SK-N-SH treated with all-trans-retinoic acid at 6 μM for 48 hours (cell line): ENCODE measurements around the gene ZNF219.
A peak's percentile ranks its signal among the peaks of the same experiment; 100 is the strongest.

Experiments
- ATAC-seq: fragments of 200-7000 bp; cut with Tn5 transposase; 3 replicates; pipeline ENCODE4 v1.9.1; 2020; ENCODE audit warnings: mild to moderate bottlenecking, moderate library complexity
- ARNTL ChIP-seq: fragments of 450-650 bp; formaldehyde crosslinking; IDR thresholded peaks from 2 replicates; pipeline ENCODE4 v1.5.0; 2020; ENCODE audit warnings: low read depth, mild to moderate bottlenecking, moderate library complexity, borderline replicate concordance
- BACH2 ChIP-seq: fragments of 250-450 bp; sonication (Bioruptor Pico); IDR thresholded peaks from 2 replicates; pipeline ENCODE4 v1.9.0; 2021; ENCODE audit warnings: mild to moderate bottlenecking, borderline replicate concordance
- CREB5 ChIP-seq: fragments of 250-450 bp; sonication (Bioruptor Pico); IDR thresholded peaks from 2 replicates; pipeline ENCODE4 v1.5.1; 2020; ENCODE audit warnings: low read depth, mild to moderate bottlenecking, moderate library complexity
- CSDC2 ChIP-seq: fragments of 250-450 bp; sonication (Bioruptor Pico); IDR thresholded peaks from 2 replicates; pipeline ENCODE4 v1.5.0; 2020; ENCODE audit warnings: mild to moderate bottlenecking, moderate library complexity
- CSRNP3 ChIP-seq: fragments of 250-450 bp; sonication (Bioruptor Pico); IDR thresholded peaks from 2 replicates; pipeline ENCODE4 v1.5.1; 2021; ENCODE audit warnings: mild to moderate bottlenecking, moderate library complexity
- ESRRG ChIP-seq: fragments of 250-450 bp; sonication (Bioruptor Pico); IDR thresholded peaks from 2 replicates; pipeline ENCODE4 v1.6.1; 2021; ENCODE audit warnings: mild to moderate bottlenecking
- GLIS3 ChIP-seq: fragments of 250-450 bp; sonication (Bioruptor Pico); IDR thresholded peaks from 2 replicates; pipeline ENCODE4 v1.5.0; 2020; ENCODE audit warnings: mild to moderate bottlenecking, moderate library complexity
- OSR1 ChIP-seq: fragments of 250-450 bp; sonication (Bioruptor Pico); IDR thresholded peaks from 2 replicates; pipeline ENCODE4 v1.8.0; 2022; ENCODE audit warnings: moderate library complexity, mild to moderate bottlenecking, inconsistent platforms
- PATZ1 ChIP-seq: fragments of 250-450 bp; sonication (Bioruptor Pico); IDR thresholded peaks from 2 replicates; pipeline ENCODE4 v1.8.0; 2020; ENCODE audit warnings: mild to moderate bottlenecking, moderate library complexity, borderline replicate concordance
- POU6F1 ChIP-seq: fragments of 250-450 bp; sonication (Bioruptor Pico); IDR thresholded peaks from 2 replicates; pipeline ENCODE4 v1.8.0; 2021; ENCODE audit warnings: low read depth, mild to moderate bottlenecking, moderate library complexity, borderline replicate concordance
- PPARA ChIP-seq: fragments of 250-450 bp; sonication (Bioruptor Pico); IDR thresholded peaks from 2 replicates; pipeline ENCODE4 v1.5.0; 2020; ENCODE audit warnings: mild to moderate bottlenecking, borderline replicate concordance
- SNAI2 ChIP-seq: fragments of 250-450 bp; sonication (Bioruptor Pico); IDR thresholded peaks from 2 replicates; pipeline ENCODE4 v1.5.0; 2020; ENCODE audit warnings: mild to moderate bottlenecking, moderate library complexity
- TCF4 ChIP-seq: fragments of 250-450 bp; sonication (Bioruptor Pico); IDR thresholded peaks from 2 replicates; pipeline ENCODE4 v1.8.0; 2021; ENCODE audit warnings: mild to moderate bottlenecking, moderate library complexity, borderline replicate concordance
- TOX ChIP-seq: fragments of 250-450 bp; sonication (Bioruptor Pico); IDR thresholded peaks from 2 replicates; pipeline ENCODE4 v1.8.0; 2021; ENCODE audit warnings: mild to moderate bottlenecking, moderate library complexity, borderline replicate concordance
- TSHZ2 ChIP-seq: fragments of 250-450 bp; sonication (Bioruptor Pico); IDR thresholded peaks from 2 replicates; pipeline ENCODE4 v1.5.0; 2020; ENCODE audit warnings: mild to moderate bottlenecking, moderate library complexity
- ZC3H10 ChIP-seq: fragments of 250-450 bp; sonication (Bioruptor Pico); IDR thresholded peaks from 2 replicates; pipeline ENCODE4 v1.5.1; 2021; ENCODE audit warnings: mild to moderate bottlenecking, moderate library complexity
- ZFP30 ChIP-seq: fragments of 450-650 bp; formaldehyde crosslinking; IDR thresholded peaks from 2 replicates; pipeline ENCODE4 v1.5.0; 2022; ENCODE audit warnings: mild to moderate bottlenecking, moderate library complexity
- ZNF565 ChIP-seq: fragments of 450-650 bp; formaldehyde crosslinking; conservative IDR thresholded peaks from 2 replicates; pipeline ENCODE4 v1.5.0; 2020; ENCODE audit warnings: low read depth, mild to moderate bottlenecking, moderate library complexity
- ZNF8 ChIP-seq: fragments of 450-650 bp; formaldehyde crosslinking; IDR thresholded peaks from 2 replicates; pipeline ENCODE4 v1.5.0; 2020; ENCODE audit warnings: mild to moderate bottlenecking, moderate library complexity

The ZNF219 gene

GRCh38 chr14:21049271-21049673, 49.2 kb downstream of the ZNF219 start:
- TF ChIP-seq ARNTL (no peak), SNAI2 (CRISPR knock-in tag) (no peak), PPARA (CRISPR knock-in tag) (no peak), CSDC2 (no peak), OSR1 (CRISPR knock-in tag) (no peak), BACH2 (CRISPR knock-in tag) (no peak), ZNF565 (no peak)
- ATAC-seq: no peak

- no peak for ATAC-seq
- no peak for TF ChIP-seq SNAI2 (CRISPR knock-in tag)
- no peak for TF ChIP-seq ZFP30 (CRISPR knock-in tag)
- TF ChIP-seq PPARA (CRISPR knock-in tag): no peak
- TF ChIP-seq ESRRG: no peak
- TF ChIP-seq ARNTL: no peak
- TF ChIP-seq CREB5 (CRISPR knock-in tag): no peak
- no peak for TF ChIP-seq ZNF8
- no peak for TF ChIP-seq GLIS3 (CRISPR knock-in tag)
- TF ChIP-seq ZC3H10: no peak
- no peak for TF ChIP-seq OSR1 (CRISPR knock-in tag)
- no peak for TF ChIP-seq CSDC2
- no peak for TF ChIP-seq CSRNP3 (CRISPR knock-in tag)
- TF ChIP-seq TSHZ2 (CRISPR knock-in tag): no peak
- TF ChIP-seq TOX (CRISPR knock-in tag): no peak
- no peak for TF ChIP-seq PATZ1 (CRISPR knock-in tag)
These were observed 49.8 kb downstream of the ZNF219 start for GRCh38 chr14:21048638-21049037.

- TF ChIP-seq ZNF8: no peak
- no peak for TF ChIP-seq CSRNP3 (CRISPR knock-in tag)
- TF ChIP-seq GLIS3 (CRISPR knock-in tag): no peak
- no peak for TF ChIP-seq POU6F1 (CRISPR knock-in tag)
- no peak for TF ChIP-seq TOX (CRISPR knock-in tag)
- TF ChIP-seq TCF4 (CRISPR knock-in tag): no peak
- no peak for TF ChIP-seq CSDC2
- TF ChIP-seq SNAI2 (CRISPR knock-in tag): no peak
- TF ChIP-seq TSHZ2 (CRISPR knock-in tag): no peak
- ATAC-seq: peak; percentile 23; the same call in 1 of the 3 replicates
These were observed 51.1 kb downstream of the ZNF219 start for GRCh38 chr14:21047378-21047781.
